ENCODE measurements around the gene GRM7. TPM values are rescaled to one million over a fixed set of nuclear protein-coding genes. Genes with fewer than 3 reads are reported as not detected.

The GRM7 gene
- total and polyA plus RNA-seq, 9 of the 15 experiments (the other 6 are each of a cell fraction or from before 2014, with no cell fraction given), result not detected

DNA sequence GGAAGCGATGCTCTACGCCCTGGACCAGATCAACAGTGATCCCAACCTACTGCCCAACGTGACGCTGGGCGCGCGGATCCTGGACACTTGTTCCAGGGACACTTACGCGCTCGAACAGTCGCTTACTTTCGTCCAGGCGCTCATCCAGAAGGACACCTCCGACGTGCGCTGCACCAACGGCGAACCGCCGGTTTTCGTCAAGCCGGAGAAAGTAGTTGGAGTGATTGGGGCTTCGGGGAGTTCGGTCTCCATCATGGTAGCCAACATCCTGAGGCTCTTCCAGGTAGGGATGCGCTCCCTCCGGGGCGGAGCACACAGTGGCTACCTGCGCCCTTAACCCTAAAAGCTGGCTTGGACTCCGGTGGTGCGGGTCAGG is 698 bp downstream of the GRM7 start:
- Histone ChIP-seq H3K4me2 (ENCODE audit: insufficient read depth, low read length) (no peak overlapping the region), H2AFZ (ENCODE audit: low read depth, low read length) (no peak overlapping the region), H3K4me3 (no peak overlapping the region), H3K27ac (ENCODE audit: extremely low read depth, low read depth, low read length) (no peak overlapping the region), H3K79me2 (ENCODE audit: control insufficient read depth, insufficient read depth, low read length) (no peaks in the 10 kb centered on the region), H3K9me1 (ENCODE audit: control insufficient read depth, insufficient read depth, low read length) (no peaks in the 10 kb centered on the region), H3K27me3 (ENCODE audit: control insufficient read depth in 2 of 2, insufficient read depth in 2 of 2, low read length in 2 of 2) (peaks cover 0 to 8% of the 10 kb centered on the region in 2 experiments; a peak in 2 of 5 replicates), H3K9me3 (replicated peaks; ENCODE audit: control insufficient read depth, insufficient read depth, low read depth, low read length) (no peaks in the 10 kb centered on the region), H3K36me3 (ENCODE audit: control insufficient read depth, insufficient read depth, low read length) (no peaks in the 10 kb centered on the region), H4K20me1 (replicated peaks; ENCODE audit: control insufficient read depth, insufficient read depth, low read length) (no peaks in the 10 kb centered on the region), H3K9ac (ENCODE audit: insufficient read depth in 1 of 2, low read depth in 2 of 2, low read length in 2 of 2) (no peak overlapping the region), H3K4me1 (replicated peaks in 1 of 2; ENCODE audit: control insufficient read depth in 2 of 2, insufficient read depth in 2 of 2, low read length in 2 of 2) (peaks cover 0 to 3% of the 10 kb centered on the region in 2 experiments; a peak in 1 of 5 replicates)
- ATAC-seq (no peak), FAIRE-seq (no peak), DNase-seq (ENCODE audit: extremely low read depth in 1 of 4, low spot score in 3 of 4) (no peak)
- in situ Hi-C loops (cut with MboI), result no loop called here
- WGBS (ENCODE audit: insufficient coverage, low coverage, missing lambda C conversion rate), result 5% methylated on average over 30 of the region's 30 CpGs
- BruUV-seq (replicated peaks), result no TSS peak
- TF ChIP-seq TCF7L2 (IDR thresholded peaks at IDR 0.05; ENCODE audit: low read depth, low read length), result no peak
- no peak for TF ChIP-seq RBFOX2 (IDR thresholded peaks at IDR 0.05; ENCODE audit: low read depth, low read length)
- TF ChIP-seq ZC3H11A (IDR thresholded peaks at IDR 0.05; ENCODE audit: low read depth, low read length), result no peak
- TF ChIP-seq FOXJ3 (CRISPR knock-in tag; IDR thresholded peaks at IDR 0.05), result no peak
- no peak for TF ChIP-seq DMBX1 (CRISPR knock-in tag; IDR thresholded peaks at IDR 0.05; ENCODE audit: borderline replicate concordance)
- no peak for TF ChIP-seq KLF1 (tag; IDR thresholded peaks at IDR 0.05)
- no peak for TF ChIP-seq MED1 (CRISPR knock-in tag; IDR thresholded peaks at IDR 0.05; ENCODE audit: borderline replicate concordance)
- intact Hi-C loops (cut with micrococcal nuclease), result no loop called here
- CTCF ChIA-PET (ENCODE audit: low intra/inter-chr PET ratio), result no interaction called here
- POLR2A ChIA-PET, result no interaction called here

Data from K562 (cell line).